ENCODE results near the gene FAIM.

FAIM gene

GRCh38 chr3:138681463-138682220, 73.1 kb downstream of the FAIM start:
- no peak for DNase-seq

GRCh38 chr3:138682648-138683047, 74.1 kb downstream of the FAIM start:
- DNase-seq: no peak
